A549 (cell line): ENCODE results near the gene RPH3AL. TPM values are rescaled to one million over a fixed set of nuclear protein-coding genes. Genes with fewer than 3 reads are reported as not detected.

Source experiments
- ATAC-seq, 2 experiments: fragments of 200-7000 bp in 1 of 2; fragments of >200 bp in 1 of 2; cut with Nextera tagmentation in 1 of 2; cut with Tn5 transposase in 1 of 2; 3 replicates each; pipeline versions ENCODE4 v1.8.0 to v1.9.1; 2018 to 2020; ENCODE audit warnings: mild to moderate bottlenecking in 1 of 2, moderate library complexity in 1 of 2
- CTCF ChIA-PET: fragments of 300-600 bp; sonication (Branson Sonifier 250); formaldehyde crosslinking; extraction: SDS; loops from one replicate; lab custom pipeline; 2021; ENCODE audit warnings: antibody characterized with exemption, inconsistent platforms; lab: Yijun Ruan, JAX
- POLR2A ChIA-PET: fragments of 350-600 bp; formaldehyde crosslinking; extraction: SDS; loops from one replicate; lab custom pipeline; 2021; ENCODE audit warnings: antibody characterized with exemption, inconsistent platforms; lab: Yijun Ruan, JAX
- DNase-seq, 2 experiments: peaks; one replicate each; pipeline versions ENCODE4 v3.0.0 to v3.0.0-alpha.2; 2011 to 2016; ENCODE audit warnings: low read depth in 1 of 2, low spot score in 1 of 2
- FAIRE-seq: peaks from 2 replicates; lab custom pipeline; 2011; peaks lifted over from hg19 to GRCh38; lab: Jason Lieb, UNC
- H3K27ac ChIP-seq, 2 experiments: fragments of >200 bp; sonication (Bioruptor Twin); formaldehyde crosslinking; 3 replicates each; pipeline ENCODE4 v1.5.1; 2016 to 2017
- H3K4me1 ChIP-seq: fragments of >200 bp; sonication (Bioruptor Twin); formaldehyde crosslinking; 3 replicates; pipeline ENCODE4 v1.6.1; 2016
- H3K4me2 ChIP-seq: fragments of >200 bp; sonication (Bioruptor Twin); formaldehyde crosslinking; 3 replicates; pipeline ENCODE4 v1.6.1; 2016
- H3K4me3 ChIP-seq: fragments of >200 bp; sonication (Bioruptor Twin); formaldehyde crosslinking; 3 replicates; pipeline ENCODE4 v1.5.1; 2016
- H3K9me3 ChIP-seq: fragments of >200 bp; sonication (Bioruptor Twin); formaldehyde crosslinking; 3 replicates; pipeline ENCODE4 v1.6.1; 2016
- CBX2 ChIP-seq: fragments of 200-600 bp; sonication (generic); IDR thresholded peaks from 2 replicates; pipeline ENCODE4 v1.6.1; 2016; ENCODE audit warnings: low read depth, mild to moderate bottlenecking, borderline replicate concordance
- CEBPB ChIP-seq, 2 experiments: fragments of >200 bp in 1 of 2; sonication (Bioruptor Twin) in 1 of 2; formaldehyde crosslinking in 1 of 2; IDR thresholded peaks; 2 replicates each; pipeline ENCODE4 v1.6.1; 2012 to 2016
- CTCF ChIP-seq: fragments of >200 bp; sonication (Bioruptor Twin); formaldehyde crosslinking; IDR thresholded peaks from 3 replicates; pipeline ENCODE4 v1.5.1; 2016
- FOSB ChIP-seq: fragments of 250-450 bp; sonication (Bioruptor Pico); IDR thresholded peaks from 2 replicates; pipeline ENCODE4 v1.5.0; 2020; ENCODE audit warnings: mild to moderate bottlenecking, moderate library complexity
- FOSL2 ChIP-seq, 2 experiments: fragments of 450-650 bp in 1 of 2; fragments of >200 bp in 1 of 2; sonication (Bioruptor Twin) in 1 of 2; formaldehyde crosslinking; IDR thresholded peaks; 2 replicates each; pipeline versions ENCODE4 v1.5.0 to v1.6.1; 2016 to 2020; ENCODE audit warnings: mild to moderate bottlenecking in 1 of 2, moderate library complexity in 1 of 2
- HOXB13 ChIP-seq: fragments of 250-450 bp; sonication (Bioruptor Pico); IDR thresholded peaks from 2 replicates; pipeline ENCODE4 v1.5.0; 2020; ENCODE audit warnings: low read depth, mild to moderate bottlenecking, moderate library complexity
- HOXB5 ChIP-seq: fragments of 250-450 bp; sonication (Bioruptor Pico); IDR thresholded peaks from 2 replicates; pipeline ENCODE4 v1.5.0; 2020; ENCODE audit warnings: mild to moderate bottlenecking, moderate library complexity
- JUNB ChIP-seq: fragments of >200 bp; sonication (Bioruptor Twin); formaldehyde crosslinking; IDR thresholded peaks from 2 replicates; pipeline ENCODE4 v1.6.1; 2016
- KDM1A ChIP-seq: fragments of 200-600 bp; sonication (generic); IDR thresholded peaks from 2 replicates; pipeline ENCODE4 v1.6.1; 2016; ENCODE audit warnings: low read depth, mild to moderate bottlenecking
- MAFK ChIP-seq: fragments of 450-650 bp; IDR thresholded peaks from 2 replicates; pipeline ENCODE4 v1.6.1; 2014; ENCODE audit not compliant: partially characterized antibody
- REST ChIP-seq: fragments of 200-600 bp; sonication (generic); IDR thresholded peaks from 2 replicates; pipeline ENCODE4 v1.6.1; 2016; ENCODE audit warnings: antibody characterized with exemption, mild to moderate bottlenecking, moderate library complexity
- SREBF2 ChIP-seq: fragments of 450-650 bp; IDR thresholded peaks from 2 replicates; pipeline ENCODE4 v1.6.1; 2014; ENCODE audit warnings: mild to moderate bottlenecking, moderate library complexity
- TP53 ChIP-seq: fragments of 250-450 bp; sonication (Bioruptor Pico); IDR thresholded peaks from 2 replicates; pipeline ENCODE4 v1.5.0; 2021; ENCODE audit warnings: mild to moderate bottlenecking, moderate library complexity
- USF2 ChIP-seq: fragments of 450-650 bp; IDR thresholded peaks from 2 replicates; pipeline ENCODE4 v1.6.1; 2014; ENCODE audit warnings: antibody characterized with exemption
- ZSCAN20 ChIP-seq: fragments of 250-450 bp; sonication (Bioruptor Pico); IDR thresholded peaks from 2 replicates; pipeline ENCODE4 v1.8.0; 2022; ENCODE audit warnings: mild to moderate bottlenecking, moderate library complexity
- WGBS: methylation state at CpG from one replicate; pipeline ENCODE4 v1.1.6; 2017; ENCODE audit errors: missing lambda C conversion rate; 5-methylcytosine and 5-hydroxymethylcytosine counted together
- polyA plus RNA-seq, 4 experiments: library from polyadenylated mRNA; depleted of rRNA in 3 of 4; stranded (reverse); fragments of >200 nt; fragmentation: RNase III in 1 of 4; extraction: RNeasy Plus Mini Kit Qiagen cat#74134 plus additional on column Dnase treatment in 1 of 4; gene quantifications; 2 replicates in 3 of 4; 3 replicates in 1 of 4; pipeline ENCODE4 v1.2.3, GENCODE V29; 2011 to 2017
- TF ChIP-seq, protein P1 (sequence below): fragments of >200 bp; sonication (Bioruptor Twin); formaldehyde crosslinking; IDR thresholded peaks from 2 replicates; pipeline ENCODE4 v1.6.1; 2016
- TF ChIP-seq, protein P2 (sequence below): IDR thresholded peaks from 2 replicates; pipeline ENCODE4 v1.6.1; 2012
- TF ChIP-seq, protein P3 (sequence below): fragments of >200 bp; sonication (Bioruptor Twin); formaldehyde crosslinking; IDR thresholded peaks from 3 replicates; pipeline ENCODE4 v1.6.1; 2016

RPH3AL gene
- polyA plus RNA-seq, 2 of the 4 experiments (the other 2 are of a cell fraction), result 23.3 to 31.1 TPM

DNA sequence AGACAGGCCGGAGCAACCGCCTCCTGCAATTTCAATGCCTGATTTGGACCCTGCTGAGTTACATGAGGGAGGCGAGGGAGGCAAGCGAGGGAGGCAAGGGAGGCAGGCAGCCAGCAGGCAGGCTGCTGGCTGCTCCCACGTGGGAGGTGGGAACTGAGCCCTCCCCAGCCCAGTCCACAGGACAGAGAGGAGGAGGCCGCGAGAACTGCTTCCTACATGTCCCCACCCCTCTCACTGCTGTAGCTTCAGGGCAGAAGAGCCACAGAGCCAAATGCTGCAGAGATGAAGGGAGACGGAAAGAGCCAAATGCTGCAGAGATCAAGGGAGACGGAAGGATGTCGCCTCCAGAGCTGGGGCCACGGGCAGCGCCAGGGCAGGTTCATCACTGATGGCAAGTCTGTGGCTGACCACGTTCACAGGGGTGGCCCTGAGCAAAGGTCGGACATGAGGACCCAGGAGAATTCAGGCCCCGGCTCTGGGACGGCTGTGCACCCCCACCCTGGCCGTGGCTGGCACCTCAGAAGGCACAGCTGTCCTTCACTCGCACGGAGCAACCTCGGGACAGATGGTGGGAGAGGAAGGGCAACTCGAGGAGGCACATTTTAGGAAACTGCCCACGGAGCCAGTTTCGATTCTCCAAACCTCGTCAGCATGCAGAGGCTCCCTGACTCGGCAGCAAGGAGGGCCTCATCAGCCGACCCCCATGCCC lies 21.5 kb downstream of the RPH3AL start (continued):
- TF ChIP-seq, protein P1, sequence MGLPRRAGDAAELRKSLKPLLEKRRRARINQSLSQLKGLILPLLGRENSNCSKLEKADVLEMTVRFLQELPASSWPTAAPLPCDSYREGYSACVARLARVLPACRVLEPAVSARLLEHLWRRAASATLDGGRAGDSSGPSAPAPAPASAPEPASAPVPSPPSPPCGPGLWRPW, result no peak
- no peak for TF ChIP-seq FOSL2 (IDR thresholded peaks at IDR 0.05)
- no peak for TF ChIP-seq FOSL2 (CRISPR knock-in tag; IDR thresholded peaks at IDR 0.05)
- TF ChIP-seq, protein P2, sequence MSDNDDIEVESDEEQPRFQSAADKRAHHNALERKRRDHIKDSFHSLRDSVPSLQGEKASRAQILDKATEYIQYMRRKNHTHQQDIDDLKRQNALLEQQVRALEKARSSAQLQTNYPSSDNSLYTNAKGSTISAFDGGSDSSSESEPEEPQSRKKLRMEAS, result no peak

- TF ChIP-seq SREBF2 (no peak), CEBPB (IDR thresholded peaks at IDR 0.05) (no peak), ZSCAN20 (CRISPR knock-in tag) (no peak), MAFK (no peak), JUNB (no peak), FOSL2 (IDR thresholded peaks at IDR 0.05) (no peak), FOSL2 (CRISPR knock-in tag; IDR thresholded peaks at IDR 0.05) (no peak)
- TF ChIP-seq, protein P1, result no peak
- ATAC-seq (no peak), DNase-seq (no peak), FAIRE-seq (no peak)
- no peaks in the 10 kb centered on the region for H3K9me3 ChIP-seq
- ChIA-PET POLR2A (no interaction called here), CTCF (no interaction called here)
- no peak overlapping the region for H3K4me3 ChIP-seq
- WGBS, result 93% methylated on average over 8 of the region's 8 CpGs
- H3K4me2 ChIP-seq, result no peak overlapping the region
- H3K27ac ChIP-seq, result no peak overlapping the region
- no peaks in the 10 kb centered on the region for H3K4me1 ChIP-seq
Measured at GRCh38 chr17:329784-330420, 22.7 kb downstream of the RPH3AL start.

DNA sequence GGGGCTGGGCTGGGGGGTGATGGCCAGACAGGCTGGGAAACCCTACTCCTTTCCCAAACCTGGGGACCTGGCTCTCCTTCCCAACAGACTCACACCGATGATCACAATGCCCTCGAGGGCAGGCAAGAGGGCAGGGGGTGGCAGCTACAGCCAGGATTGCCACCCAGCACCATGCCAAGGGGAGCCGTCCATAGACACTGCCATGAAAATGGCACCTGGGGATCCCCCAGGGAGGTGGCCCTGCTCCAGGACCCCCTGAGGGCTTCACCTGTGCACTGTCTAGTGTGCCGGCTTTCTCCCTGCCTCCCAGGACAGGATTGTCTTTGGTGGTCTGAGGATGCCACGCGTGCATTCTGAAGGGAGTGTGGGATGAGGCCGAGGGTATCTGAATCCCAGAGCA lies 24.6 kb downstream of the RPH3AL start:
- no peak for ATAC-seq
- Histone ChIP-seq H3K4me2 (no peak overlapping the region), H3K9me3 (no peaks in the 10 kb centered on the region), H3K4me3 (no peak overlapping the region), H3K27ac (no peak overlapping the region), H3K4me1 (no peaks in the 10 kb centered on the region)
- POLR2A ChIA-PET, result no interaction called here
- TF ChIP-seq MAFK (no peak), HOXB13 (CRISPR knock-in tag) (no peak), CTCF (no peak), JUNB (no peak), FOSB (CRISPR knock-in tag) (no peak), REST (no peak), HOXB5 (CRISPR knock-in tag) (no peak), TP53 (CRISPR knock-in tag) (no peak), CBX2 (no peak), USF2 (no peak), KDM1A (no peak)
- TF ChIP-seq, protein P3, sequence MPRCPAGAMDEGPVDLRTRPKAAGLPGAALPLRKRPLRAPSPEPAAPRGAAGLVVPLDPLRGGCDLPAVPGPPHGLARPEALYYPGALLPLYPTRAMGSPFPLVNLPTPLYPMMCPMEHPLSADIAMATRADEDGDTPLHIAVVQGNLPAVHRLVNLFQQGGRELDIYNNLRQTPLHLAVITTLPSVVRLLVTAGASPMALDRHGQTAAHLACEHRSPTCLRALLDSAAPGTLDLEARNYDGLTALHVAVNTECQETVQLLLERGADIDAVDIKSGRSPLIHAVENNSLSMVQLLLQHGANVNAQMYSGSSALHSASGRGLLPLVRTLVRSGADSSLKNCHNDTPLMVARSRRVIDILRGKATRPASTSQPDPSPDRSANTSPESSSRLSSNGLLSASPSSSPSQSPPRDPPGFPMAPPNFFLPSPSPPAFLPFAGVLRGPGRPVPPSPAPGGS, result no peak
- FAIRE-seq, result no peak
- WGBS, result 96% methylated on average over 7 of the region's 7 CpGs
- CTCF ChIA-PET, result no interaction called here
- no peak for DNase-seq
